Effector memory CD8-positive, alpha-beta T cell (primary cell): ENCODE data around the gene ZNF324.
"Not testable (repeated sequence)": the region's sequence is repeated elsewhere in the genome, so short reads cannot be mapped to it uniquely, and the experiment has no call there.

Experiments
- ATAC-seq: fragments of 150-1000 bp; cut with Tn5 transposase; replicated peaks from 2 replicates; pipeline ENCODE4 v1.10.0; 2021; ENCODE audit warnings: mild to moderate bottlenecking, moderate library complexity
- DNase-seq, 3 experiments: peaks; one replicate each; pipeline ENCODE4 v3.0.0; 2021
- H3K27ac Mint-ChIP-seq, 2 donors: one replicate each; pipeline ENCODE4 v1.8.0; 2022; ENCODE audit warnings: mild to moderate bottlenecking in 2 of 2, mixed read lengths in 2 of 2, moderate library complexity in 2 of 2
- H3K27me3 Mint-ChIP-seq, 2 donors: one replicate each; pipeline ENCODE4 v1.8.0; 2022; ENCODE audit warnings: mixed read lengths in 2 of 2
- H3K36me3 Mint-ChIP-seq: one replicate; pipeline ENCODE4 v1.8.0; 2022; ENCODE audit warnings: mild to moderate bottlenecking, moderate library complexity, mixed read lengths; ENCODE audit not compliant: insufficient read depth
- H3K4me1 Mint-ChIP-seq, 2 donors: one replicate each; pipeline ENCODE4 v1.8.0; 2022; ENCODE audit warnings: low read depth in 2 of 2, mixed read lengths in 2 of 2
- H3K4me3 Mint-ChIP-seq, 2 donors: one replicate each; pipeline ENCODE4 v1.8.0; 2022; ENCODE audit warnings: mild to moderate bottlenecking in 2 of 2, mixed read lengths in 2 of 2, moderate library complexity in 2 of 2
- H3K9me3 Mint-ChIP-seq, 2 donors: one replicate each; pipeline ENCODE4 v1.8.0; 2022; ENCODE audit warnings: mixed read lengths in 2 of 2

The ZNF324 gene

GRCh38 chr19:58455306-58455705, 11.6 kb upstream of the ZNF324 start:
- peaks cover 31% of the 10 kb centered on the region for H3K36me3 Mint-ChIP-seq
- H3K9me3 Mint-ChIP-seq, result no peaks in the 10 kb centered on the region
- no peaks in the 10 kb centered on the region for H3K27me3 Mint-ChIP-seq
- peaks cover 18 to 19% of the 10 kb centered on the region in 2 donors for H3K4me1 Mint-ChIP-seq
- ATAC-seq, result no peak
- no peak overlapping the region for H3K27ac Mint-ChIP-seq
- no peak overlapping the region for H3K4me3 Mint-ChIP-seq
- DNase-seq, result no peak

DNA sequence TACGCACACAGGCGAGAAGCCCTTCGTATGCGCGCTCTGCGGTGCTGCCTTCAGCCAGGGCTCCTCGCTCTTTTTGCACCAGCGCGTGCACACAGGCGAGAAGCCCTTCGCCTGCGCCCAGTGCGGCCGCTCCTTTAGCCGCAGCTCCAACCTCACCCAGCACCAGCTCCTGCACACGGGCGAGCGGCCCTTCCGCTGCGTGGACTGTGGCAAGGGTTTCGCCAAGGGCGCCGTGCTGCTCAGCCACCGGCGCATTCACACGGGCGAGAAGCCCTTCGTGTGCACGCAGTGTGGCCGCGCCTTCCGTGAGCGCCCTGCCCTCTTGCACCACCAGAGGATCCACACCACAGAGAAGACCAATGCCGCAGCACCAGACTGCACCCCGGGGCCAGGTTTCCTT, 10.8 kb upstream of the ZNF324 start:
- Mint-ChIP-seq H3K27ac (no peak overlapping the region), H3K4me3 (no peak overlapping the region)

GRCh38 chr19:58460039-58460438, 6.8 kb upstream of the ZNF324 start:
- Mint-ChIP-seq H3K9me3 (no peaks in the 10 kb centered on the region), H3K27me3 (no peaks in the 10 kb centered on the region), H3K4me3 (no peak overlapping the region), H3K36me3 (peaks cover 20% of the 10 kb centered on the region), H3K27ac (no peak overlapping the region), H3K4me1 (no peaks in the 10 kb centered on the region)
- no peak for ATAC-seq
- no peak for DNase-seq

More for the DNA sequence above, 10.8 kb upstream of the ZNF324 start:
- DNase-seq (no peak), ATAC-seq (no peak)
- Mint-ChIP-seq H3K9me3 (no peaks in the 10 kb centered on the region), H3K4me1 (peaks cover 11 to 13% of the 10 kb centered on the region in 2 donors), H3K36me3 (peaks cover 24% of the 10 kb centered on the region), H3K27me3 (no peaks in the 10 kb centered on the region)

DNA sequence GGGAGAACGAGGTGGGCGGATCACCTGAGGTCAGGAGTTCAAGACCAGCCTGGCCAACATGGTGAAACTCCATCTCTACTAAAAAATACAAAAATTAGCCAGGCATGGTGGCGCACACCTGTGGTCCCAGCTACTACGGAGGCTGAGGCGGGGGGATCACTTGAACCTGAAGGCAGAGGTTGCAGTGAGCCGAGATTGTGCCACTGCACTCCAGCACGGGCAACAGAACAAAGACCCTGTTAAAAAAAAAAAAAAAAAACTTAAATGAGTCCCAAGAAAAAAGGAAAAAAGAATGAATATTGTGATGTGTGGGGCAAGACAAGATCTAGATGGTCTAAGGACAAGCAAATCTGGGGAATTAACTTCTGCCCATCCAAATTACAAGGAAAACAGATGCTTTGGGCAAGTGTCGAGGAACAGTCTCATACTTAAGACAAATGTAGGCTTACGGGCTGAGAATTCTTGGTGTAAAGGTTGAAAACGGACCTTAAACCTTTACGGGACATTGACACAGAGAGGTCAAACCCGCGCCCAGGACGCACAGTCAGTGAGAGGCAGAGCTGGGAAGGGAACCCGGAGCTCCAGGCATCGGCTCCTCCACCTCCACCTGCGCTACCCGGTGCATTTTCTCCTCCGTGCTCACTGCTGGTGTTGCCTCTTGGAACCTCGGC, 656 bp upstream of the ZNF324 start:
- Mint-ChIP-seq H3K9me3 (no peaks in the 10 kb centered on the region), H3K27ac (peak overlapping the region; percentile 90 to 91), H3K4me3 (peak overlapping the region; percentile 87 to 88), H3K36me3 (peaks cover 28% of the 10 kb centered on the region), H3K4me1 (peaks cover 13 to 20% of the 10 kb centered on the region in 2 donors), H3K27me3 (no peaks in the 10 kb centered on the region)
- DNase-seq, result no peak
- ATAC-seq, result peak; percentile 9

- DNase-seq (no peak), ATAC-seq (no peak)
- Mint-ChIP-seq H3K36me3 (peaks cover 44% of the 10 kb centered on the region), H3K27me3 (no peaks in the 10 kb centered on the region), H3K27ac (peak overlapping the region; percentile 90 to 91), H3K9me3 (no peaks in the 10 kb centered on the region), H3K4me3 (peak overlapping the region; percentile 87 to 88), H3K4me1 (peaks cover 13 to 20% of the 10 kb centered on the region in 2 donors)
Measured at GRCh38 chr19:58468216-58468839, 1.4 kb downstream of the ZNF324 start.

DNA sequence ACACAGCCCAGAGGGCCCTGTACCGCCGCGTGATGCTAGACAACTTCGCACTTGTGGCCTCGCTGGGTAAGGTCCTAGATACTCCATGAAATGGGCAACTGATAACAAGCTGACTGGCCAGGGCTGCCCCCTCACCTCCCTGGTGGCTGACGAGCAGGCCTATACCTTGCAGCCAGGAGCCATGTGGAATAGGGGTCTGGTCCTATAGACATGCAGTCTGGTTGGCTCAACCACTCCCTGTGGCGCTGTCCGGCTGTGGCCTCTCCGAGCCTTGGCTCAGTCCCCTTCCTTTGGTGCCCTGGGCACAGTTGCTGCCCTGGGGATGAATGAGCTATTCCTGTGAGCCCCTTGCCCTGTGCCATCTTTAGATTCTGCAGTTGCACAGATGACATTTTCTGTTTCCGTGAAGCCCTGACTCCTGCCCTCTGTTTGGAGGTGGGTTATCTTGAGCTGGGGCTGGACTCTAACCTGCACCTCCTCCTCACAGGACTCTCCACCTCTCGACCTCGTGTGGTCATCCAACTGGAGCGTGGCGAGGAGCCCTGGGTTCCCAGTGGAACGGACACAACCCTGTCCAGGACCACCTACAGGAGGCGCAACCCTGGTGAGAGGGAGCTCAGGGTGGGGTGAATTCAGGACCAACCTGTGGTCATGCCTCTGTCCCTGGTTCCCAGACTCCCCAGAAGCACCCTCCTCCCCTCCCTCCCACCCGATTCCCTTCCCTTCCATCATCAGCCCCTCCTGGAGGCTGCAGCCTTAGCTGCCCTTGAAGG, 2.5 kb downstream of the ZNF324 start:
- Mint-ChIP-seq H3K9me3 (no peaks in the 10 kb centered on the region), H3K4me1 (peaks cover 13 to 20% of the 10 kb centered on the region in 2 donors), H3K27me3 (no peaks in the 10 kb centered on the region), H3K27ac (peak overlapping the region; percentile 90 to 91), H3K36me3 (peaks cover 52% of the 10 kb centered on the region), H3K4me3 (peak overlapping the region; percentile 87 to 88)
- ATAC-seq (no peak), DNase-seq (no peak)

DNA sequence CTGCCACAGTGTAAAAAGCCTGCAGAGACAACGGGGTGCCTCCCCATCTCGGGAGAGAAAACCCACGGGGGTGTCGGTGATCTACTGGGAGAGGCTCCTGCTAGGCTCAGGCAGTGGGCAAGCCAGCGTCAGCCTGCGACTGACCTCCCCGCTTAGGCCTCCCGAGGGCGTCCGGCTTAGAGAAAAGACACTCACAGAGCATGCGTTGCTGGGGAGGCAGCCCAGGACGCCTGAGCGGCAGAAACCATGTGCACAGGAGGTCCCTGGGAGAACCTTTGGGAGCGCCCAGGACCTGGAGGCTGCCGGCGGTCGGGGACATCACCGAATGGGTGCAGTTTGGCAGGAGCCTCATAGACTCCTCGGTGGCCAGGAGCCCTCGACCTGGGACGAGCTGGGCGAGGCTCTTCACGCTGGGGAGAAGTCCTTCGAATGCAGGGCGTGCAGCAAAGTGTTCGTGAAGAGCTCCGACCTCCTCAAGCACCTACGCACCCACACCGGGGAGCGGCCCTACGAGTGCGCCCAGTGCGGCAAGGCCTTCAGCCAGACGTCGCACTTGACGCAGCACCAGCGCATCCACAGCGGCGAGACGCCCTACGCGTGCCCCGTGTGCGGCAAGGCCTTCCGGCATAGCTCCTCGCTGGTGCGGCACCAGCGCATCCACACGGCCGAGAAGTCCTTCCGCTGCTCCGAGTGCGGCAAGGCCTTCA, 4.1 kb downstream of the ZNF324 start:
- H3K9me3 Mint-ChIP-seq, H3K4me3 Mint-ChIP-seq, ATAC-seq, DNase-seq, H3K27me3 Mint-ChIP-seq, H3K27ac Mint-ChIP-seq: not testable (repeated sequence)
- H3K36me3 Mint-ChIP-seq, result peaks cover 61% of the 10 kb centered on the region
- H3K4me1 Mint-ChIP-seq, result peaks cover 22 to 23% of the 10 kb centered on the region in 2 donors

DNA sequence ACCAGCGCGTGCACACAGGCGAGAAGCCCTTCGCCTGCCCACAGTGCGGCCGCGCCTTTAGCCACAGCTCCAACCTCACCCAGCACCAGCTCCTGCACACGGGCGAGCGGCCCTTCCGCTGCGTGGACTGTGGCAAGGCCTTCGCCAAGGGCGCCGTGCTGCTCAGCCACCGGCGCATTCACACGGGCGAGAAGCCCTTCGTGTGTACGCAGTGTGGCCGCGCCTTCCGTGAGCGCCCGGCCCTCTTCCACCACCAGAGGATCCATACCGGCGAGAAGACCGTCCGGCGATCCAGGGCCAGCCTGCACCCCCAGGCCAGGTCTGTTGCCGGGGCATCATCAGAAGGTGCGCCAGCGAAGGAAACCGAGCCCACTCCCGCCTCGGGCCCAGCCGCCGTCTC, 4.9 kb downstream of the ZNF324 start:
- no peak overlapping the region for H3K4me3 Mint-ChIP-seq
- H3K27me3 Mint-ChIP-seq, result no peaks in the 10 kb centered on the region
- no peaks in the 10 kb centered on the region for H3K9me3 Mint-ChIP-seq
- H3K27ac Mint-ChIP-seq, result no peak overlapping the region
- no peak for DNase-seq
- H3K4me1 Mint-ChIP-seq, result peaks cover 23 to 29% of the 10 kb centered on the region in 2 donors
- ATAC-seq, result no peak
- H3K36me3 Mint-ChIP-seq, result peaks cover 62% of the 10 kb centered on the region

DNA sequence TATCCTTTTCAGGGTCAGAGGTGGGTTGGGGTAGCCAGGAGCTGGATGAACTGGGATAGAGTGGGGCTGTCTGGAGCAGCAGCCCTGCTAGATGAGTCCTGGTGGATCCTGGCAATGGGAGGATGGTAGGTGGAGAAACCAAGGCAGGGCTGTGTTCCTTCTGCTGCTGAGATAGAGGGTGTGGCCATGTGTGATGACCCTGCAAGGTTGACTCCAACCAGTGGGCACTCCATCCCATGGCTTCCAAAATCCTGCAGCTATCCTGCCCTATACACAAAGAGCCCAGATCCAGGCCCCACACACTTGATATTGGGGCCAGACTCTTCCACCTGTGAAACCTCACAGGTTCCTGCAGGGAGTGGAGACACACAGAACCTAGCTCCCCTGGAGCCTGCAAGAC, 6.9 kb downstream of the ZNF324 start:
- peak overlapping the region; percentile 98 to 99 for H3K27ac Mint-ChIP-seq
- peaks cover 14 to 23% of the 10 kb centered on the region in 2 donors for H3K4me1 Mint-ChIP-seq
- H3K27me3 Mint-ChIP-seq, result no peaks in the 10 kb centered on the region
- H3K4me3 Mint-ChIP-seq, result peak overlapping the region in 1 of 2 donors; percentile 21
- DNase-seq (no peak), ATAC-seq (no peak)
- H3K9me3 Mint-ChIP-seq, result no peaks in the 10 kb centered on the region
- H3K36me3 Mint-ChIP-seq, result peaks cover 52% of the 10 kb centered on the region

- H3K4me3 Mint-ChIP-seq, result peak overlapping the region; percentile 21 to 89
- H3K27me3 Mint-ChIP-seq, result no peaks in the 10 kb centered on the region
- peaks cover 51% of the 10 kb centered on the region for H3K36me3 Mint-ChIP-seq
- H3K9me3 Mint-ChIP-seq, result no peaks in the 10 kb centered on the region
- H3K4me1 Mint-ChIP-seq, result peaks cover 11 to 23% of the 10 kb centered on the region in 2 donors
- H3K27ac Mint-ChIP-seq, result peak overlapping the region; percentile 98 to 99
- ATAC-seq (no peak), DNase-seq (no peak)
Measured at GRCh38 chr19:58474291-58474996, 7.6 kb downstream of the ZNF324 start.

DNA sequence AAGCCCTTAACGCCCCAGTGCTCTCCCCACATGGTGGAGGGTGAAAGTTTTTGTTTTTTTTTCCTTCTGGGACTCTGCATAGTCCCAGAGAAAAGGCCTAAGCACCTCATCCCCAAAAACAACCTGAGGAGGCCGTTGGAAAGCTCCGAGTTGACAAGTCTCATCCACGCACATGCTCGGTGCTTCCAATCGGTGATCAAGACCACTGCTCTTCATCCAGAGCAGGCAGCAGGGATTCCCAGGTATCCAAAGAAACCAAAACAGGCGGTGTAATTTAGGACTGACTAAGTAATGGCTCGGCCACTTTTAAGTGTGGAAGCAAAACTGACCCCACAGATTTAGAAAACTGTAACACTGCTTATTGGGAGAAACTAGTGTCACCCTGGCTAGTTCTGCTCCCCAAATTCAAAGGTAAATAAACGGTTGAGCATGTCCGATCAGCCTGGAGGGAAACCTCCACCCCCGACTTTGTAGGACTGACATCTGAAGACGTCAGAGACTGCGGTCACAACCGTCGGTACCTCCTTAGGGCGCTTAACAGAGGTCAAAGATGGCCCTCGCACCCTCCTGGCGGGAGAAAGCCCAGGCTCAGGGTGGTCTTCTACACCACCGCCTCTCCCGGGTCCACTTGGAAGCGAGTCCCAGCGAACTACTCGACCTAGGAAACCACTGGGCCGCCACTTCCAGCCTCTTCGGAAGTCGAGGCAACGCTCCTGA, 8.3 kb downstream of the ZNF324 start:
- ATAC-seq (peak; percentile 34), DNase-seq (peak in 1 of 3 experiments; percentile 53)
- Mint-ChIP-seq H3K9me3 (no peaks in the 10 kb centered on the region), H3K4me1 (peaks cover 11 to 23% of the 10 kb centered on the region in 2 donors), H3K36me3 (peaks cover 48% of the 10 kb centered on the region), H3K27ac (peak overlapping the region; percentile 98 to 99), H3K27me3 (no peaks in the 10 kb centered on the region), H3K4me3 (peak overlapping the region; percentile 81 to 89)

DNA sequence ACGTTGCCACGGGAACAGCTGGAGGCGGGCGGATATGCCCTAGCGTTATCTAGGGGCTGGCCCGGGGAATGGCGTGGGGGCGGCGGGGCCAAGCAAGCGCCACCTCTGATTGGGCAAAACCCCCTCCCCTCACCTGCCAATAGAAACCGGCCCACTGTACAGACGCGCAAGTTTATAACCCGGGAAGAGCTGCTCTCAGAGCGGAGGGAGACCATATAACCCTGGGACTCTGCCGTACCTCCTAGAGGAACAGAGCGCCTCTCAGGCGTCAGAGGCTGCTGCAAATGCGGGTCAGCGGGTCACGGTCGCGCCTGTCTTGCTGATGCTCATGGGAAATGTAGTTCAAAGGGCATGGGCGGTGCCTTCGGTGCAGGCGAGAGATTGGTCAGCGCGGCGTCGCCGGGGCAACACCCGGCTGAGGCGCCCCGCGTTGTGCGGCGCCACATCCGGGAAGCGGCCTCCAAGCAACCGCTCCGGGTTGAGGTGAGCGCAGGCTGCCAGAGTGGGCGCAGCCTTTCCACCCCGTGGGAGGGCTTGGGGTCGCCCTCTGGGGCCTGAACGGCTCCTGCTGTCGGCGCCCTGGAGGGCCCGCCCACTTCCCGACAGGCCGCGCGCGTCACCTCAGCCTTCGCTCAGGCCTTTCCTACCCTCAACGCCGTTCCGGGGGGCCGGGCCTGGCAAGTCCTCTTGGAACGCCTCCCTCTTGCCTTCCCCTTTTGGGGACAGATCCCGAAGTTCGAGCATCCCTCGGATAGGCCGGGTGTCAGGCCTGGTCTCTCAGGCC, 9.0 kb downstream of the ZNF324 start, which contains the start of gene ZNF446:
TSS of gene ZNF446 (plus strand) at position 639 of the 784 bp plus-strand sequence. CDS start 867 bp downstream, outside the sequence.
- no peaks in the 10 kb centered on the region for H3K9me3 Mint-ChIP-seq
- peak; percentile 84 for ATAC-seq

More for the DNA sequence above, 9.0 kb downstream of the ZNF324 start, which contains the start of gene ZNF446:
- Mint-ChIP-seq H3K36me3 (peaks cover 41% of the 10 kb centered on the region), H3K27ac (peak within 1 kb of the TSS; percentile 98 to 99), H3K27me3 (no peaks in the 10 kb centered on the region), H3K4me1 (peaks cover 12 to 23% of the 10 kb centered on the region in 2 donors), H3K4me3 (peak within 1 kb of the TSS; percentile 81 to 89)
- DNase-seq, result peak; percentile 94 to 96 (median 96)
